ENCODE data around the gene IBTK.
"Not testable (repeated sequence)": the region's sequence is repeated elsewhere in the genome, so short reads cannot be mapped to it uniquely, and the experiment has no call there.

The IBTK gene

DNA sequence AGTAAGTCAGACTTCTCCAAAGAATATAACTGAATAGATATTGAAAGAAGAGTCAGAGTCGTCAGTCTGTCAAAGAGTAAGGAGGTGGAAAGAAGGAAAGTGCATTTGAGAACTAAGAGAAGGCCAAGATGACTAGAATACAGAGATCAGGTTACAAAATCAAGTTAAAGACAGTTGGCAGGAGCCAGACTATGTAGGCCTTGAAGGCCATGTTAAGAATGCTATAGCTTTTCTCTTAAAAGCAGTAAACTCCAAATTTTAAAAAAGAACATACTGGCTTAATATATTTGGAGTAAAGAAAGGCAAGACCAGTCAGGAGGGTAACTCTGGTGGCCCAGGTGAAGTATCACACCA is 68.8 kb downstream of the IBTK start:
- DNase-seq (ENCODE audit: low read depth in 2 of 2): no peak

DNA sequence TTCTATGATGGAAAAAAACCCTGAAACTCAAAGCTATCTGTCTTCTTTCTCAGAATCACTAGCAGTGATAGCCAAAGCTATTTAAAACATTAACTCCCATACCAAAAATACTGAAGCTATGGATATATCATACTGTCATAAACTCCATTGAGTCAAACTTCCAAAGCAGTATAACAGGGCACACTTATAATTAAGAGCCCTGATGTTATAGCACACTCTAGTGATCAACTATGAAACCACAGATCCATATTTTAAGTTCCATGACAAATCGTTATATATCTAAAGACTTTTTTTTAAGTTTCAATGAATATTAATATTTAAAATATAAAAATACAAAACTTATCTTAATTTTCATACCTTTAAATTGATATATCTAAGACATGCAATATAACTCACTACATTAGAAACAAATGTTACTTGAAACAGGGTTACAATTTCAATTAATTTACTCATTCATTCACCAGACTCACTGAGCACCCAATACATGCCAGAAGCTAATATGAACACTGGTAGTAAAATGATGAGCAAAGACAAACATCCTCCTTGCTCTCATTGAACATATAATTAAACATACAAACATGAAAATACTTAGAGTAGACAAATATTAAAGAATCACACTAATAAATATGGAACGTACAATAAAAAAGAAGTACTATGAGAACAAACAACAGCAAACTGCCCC is 69.3 kb downstream of the IBTK start:
- DNase-seq (ENCODE audit: low read depth in 2 of 2): no peak

DNA sequence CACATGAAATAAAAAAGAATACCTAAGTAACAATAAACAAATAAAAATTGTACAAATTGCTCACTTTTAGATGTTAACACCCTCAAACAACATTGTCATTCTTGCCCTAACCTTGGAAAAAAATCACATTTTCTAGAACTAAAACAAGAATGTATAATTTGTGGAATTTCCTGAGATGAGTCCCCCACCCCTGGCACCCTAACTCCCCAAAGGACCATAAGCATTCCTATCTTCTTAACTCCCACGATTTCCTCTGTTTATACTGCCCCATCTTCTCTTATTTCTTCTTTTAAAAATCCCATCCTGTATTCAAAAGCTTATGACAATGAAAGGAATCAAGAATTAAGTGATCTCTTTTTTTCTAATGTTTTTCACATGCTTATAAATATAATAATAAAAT is 70.9 kb downstream of the IBTK start:
- DNase-seq (ENCODE audit: low read depth in 2 of 2): no peak

DNA sequence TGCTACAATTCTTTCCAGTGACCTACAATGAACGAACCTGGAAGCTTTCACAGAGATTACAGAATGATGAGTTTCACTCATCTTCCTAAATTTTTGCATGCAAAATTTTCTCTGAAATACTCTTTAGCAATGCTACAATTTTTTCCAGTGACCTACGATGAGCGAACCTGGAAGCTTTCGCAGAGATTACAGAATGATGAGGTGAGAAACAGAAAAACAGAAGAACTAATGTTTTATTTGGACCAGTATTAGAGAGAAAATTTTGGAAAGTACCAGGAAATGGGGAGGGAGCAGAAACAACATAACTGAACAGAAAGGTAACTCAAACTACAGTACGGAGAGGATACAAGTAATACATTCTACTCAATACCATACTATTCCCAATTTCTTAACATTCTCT is 75.0 kb downstream of the IBTK start:
- no peak for DNase-seq (ENCODE audit: low read depth in 2 of 2)

DNA sequence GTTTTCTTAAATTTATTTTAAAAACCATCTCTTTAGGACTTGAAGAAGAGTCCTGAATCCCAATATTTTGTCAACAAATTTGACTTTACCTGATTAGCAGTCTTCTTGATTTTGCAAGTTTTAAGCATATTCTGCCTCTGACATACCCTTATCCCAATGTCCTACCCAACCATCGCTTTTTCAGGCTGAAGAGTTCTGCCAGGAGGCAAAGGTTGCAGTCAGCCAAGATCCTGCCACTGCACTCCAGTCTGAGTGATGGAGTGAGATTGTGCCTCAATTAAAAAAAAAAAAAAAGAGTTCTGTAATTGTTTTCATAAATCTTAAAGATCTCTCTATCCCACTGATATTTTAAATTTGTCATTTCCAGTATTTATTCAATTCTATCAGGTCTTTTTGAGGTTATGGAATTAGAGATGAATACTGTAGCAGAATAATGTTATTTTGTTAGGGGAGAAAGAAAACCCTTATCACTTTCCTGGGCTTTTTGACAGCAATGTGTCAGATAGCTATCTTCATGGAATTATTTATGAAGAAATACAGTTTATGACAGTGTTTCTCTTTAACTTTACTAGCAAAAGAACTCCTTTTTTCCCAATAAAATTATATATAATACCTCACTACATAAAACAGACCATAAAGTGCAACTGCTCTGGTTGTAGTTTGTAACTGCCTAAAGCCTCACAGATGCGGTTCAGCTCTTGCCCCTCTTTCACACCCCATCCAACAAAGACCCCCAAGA is 78.2 kb downstream of the IBTK start:
- DNase-seq (ENCODE audit: low read depth in 2 of 2): no peak

DNA sequence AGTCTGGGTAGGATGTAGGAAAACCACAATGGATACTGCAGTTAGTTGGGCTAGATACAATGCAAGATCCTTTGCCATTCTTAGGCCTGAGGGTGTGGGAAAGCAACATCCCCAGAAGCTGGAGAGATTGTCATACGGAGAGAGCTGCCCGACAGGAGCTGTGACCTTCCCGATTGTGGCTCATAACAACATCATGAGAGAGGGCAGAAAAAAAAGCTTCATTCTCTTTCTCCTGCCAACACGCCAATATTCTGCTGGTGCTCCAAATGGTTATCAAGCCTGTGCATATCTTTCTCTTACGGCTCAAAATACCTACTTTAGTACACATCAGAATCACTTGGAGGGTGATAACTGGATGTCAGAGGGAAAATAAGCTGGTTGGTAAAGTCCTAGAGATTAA is 81.1 kb downstream of the IBTK start:
- no peak for DNase-seq (ENCODE audit: low read depth in 2 of 2)

DNA sequence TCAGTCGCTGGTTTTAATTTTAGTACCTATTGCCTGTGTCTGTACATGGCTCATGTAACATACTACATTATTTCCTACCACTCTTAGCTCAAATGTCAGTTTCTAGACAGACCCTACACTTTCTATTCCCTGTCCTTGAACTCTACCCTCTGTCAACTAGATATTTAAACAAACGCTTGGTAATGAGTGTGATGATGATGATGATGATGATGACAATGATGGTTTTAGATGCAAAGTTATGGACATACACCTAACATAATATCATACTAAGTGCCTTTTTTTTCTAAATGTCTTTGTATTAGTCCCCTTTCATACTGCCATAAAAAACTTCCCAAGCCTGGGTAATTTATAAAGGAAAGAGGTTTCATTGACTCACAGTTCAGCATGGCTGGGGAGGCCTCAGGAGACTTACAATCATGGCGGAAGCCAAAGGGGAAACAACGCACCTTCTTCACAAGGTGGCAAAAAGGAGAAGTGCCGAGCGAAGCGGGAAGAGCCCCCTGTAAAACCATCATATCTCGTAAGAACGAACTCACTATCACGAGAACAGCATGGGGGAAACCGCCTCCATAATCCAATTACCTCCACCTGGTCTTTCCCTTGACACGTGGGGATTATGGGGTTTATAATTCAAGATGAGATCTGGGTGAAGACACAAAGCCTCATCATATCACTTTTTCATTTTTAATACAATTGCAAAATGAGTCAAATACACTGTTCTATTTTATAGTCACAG is 87.1 kb downstream of the IBTK start:
- no peak for DNase-seq (ENCODE audit: low read depth in 2 of 2)

DNA sequence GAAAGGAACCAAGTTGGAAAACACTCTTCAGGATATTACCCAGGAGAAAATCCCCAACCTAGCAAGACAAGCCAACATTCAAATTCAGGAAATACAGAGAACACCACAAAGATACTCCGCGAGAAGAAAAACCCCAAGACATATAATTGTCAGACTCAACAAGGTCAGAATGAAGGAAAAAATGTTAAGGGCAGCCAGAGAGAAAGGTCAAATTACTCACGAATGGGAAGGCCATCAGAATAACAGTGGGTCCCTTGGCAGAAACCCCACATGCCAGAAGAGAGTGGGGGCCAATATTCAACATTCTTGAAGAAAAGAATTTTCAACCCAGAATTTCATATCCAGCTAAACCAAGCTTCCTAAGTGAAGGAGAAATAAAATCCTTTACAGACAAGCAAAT is 94.8 kb downstream of the IBTK start:
- not testable (repeated sequence) for DNase-seq (ENCODE audit: low read depth in 2 of 2)

GRCh38 chr6:82151147-82151546 is 96.4 kb downstream of the IBTK start:
- DNase-seq (ENCODE audit: low read depth in 2 of 2): not testable (repeated sequence)

DNA sequence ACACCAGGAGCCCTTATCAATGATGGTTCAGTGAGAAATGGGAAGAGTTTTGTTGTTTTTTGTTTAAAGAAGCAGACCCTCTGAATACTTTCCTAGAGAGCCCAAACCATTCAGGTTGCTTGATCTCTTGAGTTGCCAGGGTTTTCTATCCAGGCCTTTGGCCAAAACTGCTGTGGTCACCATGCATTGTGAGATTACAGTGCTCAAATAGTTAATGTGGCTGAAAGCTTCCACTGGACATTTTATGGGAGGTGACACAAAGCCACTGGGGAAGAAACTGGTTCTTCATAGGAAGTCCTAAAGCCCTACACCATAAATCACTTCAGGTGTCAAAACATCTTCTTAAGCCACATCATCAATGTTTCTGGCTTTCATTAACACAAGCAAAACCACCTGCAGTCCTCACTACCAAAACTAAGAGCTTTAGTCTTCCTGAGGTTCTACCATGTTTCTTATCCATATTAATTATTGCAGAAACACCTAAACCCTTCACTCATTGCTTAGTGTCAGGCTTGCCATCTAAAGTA is 101.6 kb downstream of the IBTK start:
- DNase-seq (ENCODE audit: low read depth in 2 of 2): no peak

DNA sequence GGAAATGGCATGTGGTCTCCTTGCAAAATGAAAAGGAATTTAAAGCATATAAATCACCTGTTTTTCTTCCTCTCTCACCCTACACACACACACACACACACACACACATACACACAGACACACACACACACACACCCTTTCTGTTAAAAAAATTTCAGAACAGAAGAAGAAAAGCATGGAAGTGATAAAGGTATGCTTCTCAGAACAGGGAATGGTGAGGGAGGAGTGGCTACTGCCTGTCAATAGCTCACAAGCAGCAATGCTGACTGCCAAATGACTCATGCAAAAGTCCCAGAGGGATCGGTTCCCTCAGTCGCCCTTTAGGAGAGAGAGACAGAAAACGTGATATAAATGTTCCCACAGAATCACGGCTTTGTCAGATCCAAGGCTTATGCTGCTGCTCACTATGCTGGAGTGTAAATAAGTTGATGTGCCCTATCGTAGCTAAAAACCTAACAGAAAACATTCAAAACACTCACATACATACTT is 102.6 kb downstream of the IBTK start:
- no peak for DNase-seq (ENCODE audit: low read depth in 2 of 2)

GRCh38 chr6:82144007-82144851 is 103.3 kb downstream of the IBTK start:
- DNase-seq (ENCODE audit: low read depth in 2 of 2): no peak

- DNase-seq (ENCODE audit: low read depth in 2 of 2): no peak
These were observed 104.5 kb downstream of the IBTK start for GRCh38 chr6:82143041-82143481.

DNA sequence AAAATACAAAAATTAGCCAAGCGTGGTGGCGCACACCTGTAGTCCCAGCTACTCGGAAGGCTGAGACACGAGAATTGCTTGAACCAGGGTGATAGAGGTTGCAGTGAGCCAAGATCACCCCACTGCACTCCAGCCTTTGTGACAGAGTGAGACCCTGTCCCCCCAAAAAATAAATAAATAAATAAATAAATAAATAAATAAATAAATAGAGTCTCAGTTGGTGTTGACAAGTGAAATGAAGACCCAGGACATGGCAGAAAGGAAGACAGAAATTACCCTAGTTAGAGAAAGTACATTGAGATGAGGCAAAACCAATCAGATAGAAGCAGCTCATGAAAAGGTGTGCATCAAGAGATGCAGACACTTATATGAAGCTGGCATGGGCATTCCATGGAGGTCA is 105.0 kb downstream of the IBTK start:
- DNase-seq (ENCODE audit: low read depth in 2 of 2): no peak

GRCh38 chr6:82138075-82138791 is 109.3 kb downstream of the IBTK start:
- DNase-seq (ENCODE audit: low read depth in 2 of 2): no peak

DNA sequence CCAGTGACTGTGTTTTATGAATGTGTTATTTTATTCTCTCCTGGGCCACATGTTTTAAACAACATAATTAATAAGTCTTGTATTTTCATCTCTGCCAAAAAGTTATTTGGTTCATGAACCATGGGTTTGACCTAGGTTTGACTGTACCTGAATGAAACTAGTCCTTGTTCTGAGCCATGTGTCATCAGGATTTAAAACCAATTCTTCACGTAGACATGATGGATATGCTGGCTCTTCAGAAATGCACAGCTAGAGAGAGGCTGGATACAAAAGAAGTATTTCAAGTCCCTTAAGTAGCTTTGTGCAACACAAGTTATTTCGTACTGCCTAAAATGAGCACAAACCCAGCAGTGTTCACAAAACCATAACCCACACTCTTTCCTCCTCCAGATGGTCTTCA is 116.1 kb downstream of the IBTK start:
- no peak for DNase-seq (ENCODE audit: low read depth in 2 of 2)

- no peak for DNase-seq (ENCODE audit: low read depth in 2 of 2)
These were observed 117.7 kb downstream of the IBTK start for GRCh38 chr6:82129797-82130196.

GRCh38 chr6:82128973-82129372 is 118.6 kb downstream of the IBTK start:
- DNase-seq (ENCODE audit: low read depth in 2 of 2): not testable (repeated sequence)

- no peak for DNase-seq (ENCODE audit: low read depth in 2 of 2)
These were observed 123.9 kb downstream of the IBTK start for GRCh38 chr6:82123632-82124031.

All from stimulated activated CD8-positive, alpha-beta memory T cell treated with anti-CD3 and anti-CD28 coated beads, Interleukin-15, amount 100 ng/mL, for 48 hours (primary cell).